ENCODE data around the gene KDM4B.

Gene KDM4B

GRCh38 chr19:5046339-5047039, 77.6 kb downstream of the KDM4B start:
- no peak for DNase-seq (ENCODE audit: low read depth)
- TF ChIP-seq, protein P1, sequence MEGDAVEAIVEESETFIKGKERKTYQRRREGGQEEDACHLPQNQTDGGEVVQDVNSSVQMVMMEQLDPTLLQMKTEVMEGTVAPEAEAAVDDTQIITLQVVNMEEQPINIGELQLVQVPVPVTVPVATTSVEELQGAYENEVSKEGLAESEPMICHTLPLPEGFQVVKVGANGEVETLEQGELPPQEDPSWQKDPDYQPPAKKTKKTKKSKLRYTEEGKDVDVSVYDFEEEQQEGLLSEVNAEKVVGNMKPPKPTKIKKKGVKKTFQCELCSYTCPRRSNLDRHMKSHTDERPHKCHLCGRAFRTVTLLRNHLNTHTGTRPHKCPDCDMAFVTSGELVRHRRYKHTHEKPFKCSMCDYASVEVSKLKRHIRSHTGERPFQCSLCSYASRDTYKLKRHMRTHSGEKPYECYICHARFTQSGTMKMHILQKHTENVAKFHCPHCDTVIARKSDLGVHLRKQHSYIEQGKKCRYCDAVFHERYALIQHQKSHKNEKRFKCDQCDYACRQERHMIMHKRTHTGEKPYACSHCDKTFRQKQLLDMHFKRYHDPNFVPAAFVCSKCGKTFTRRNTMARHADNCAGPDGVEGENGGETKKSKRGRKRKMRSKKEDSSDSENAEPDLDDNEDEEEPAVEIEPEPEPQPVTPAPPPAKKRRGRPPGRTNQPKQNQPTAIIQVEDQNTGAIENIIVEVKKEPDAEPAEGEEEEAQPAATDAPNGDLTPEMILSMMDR (IDR thresholded peaks at IDR 0.05; ENCODE audit: control insufficient read depth, insufficient read depth, low read depth, low read length, missing control alignments), result no peak
- no peak overlapping the region for H3K4me3 ChIP-seq (ENCODE audit: control insufficient read depth, low read depth, low read length)

- TF ChIP-seq, protein P1 (IDR thresholded peaks at IDR 0.05; ENCODE audit: control insufficient read depth, insufficient read depth, low read depth, low read length, missing control alignments), result no peak
- DNase-seq (ENCODE audit: low read depth), result no peak
Measured at GRCh38 chr19:5047251-5047935, 78.5 kb downstream of the KDM4B start.

DNA sequence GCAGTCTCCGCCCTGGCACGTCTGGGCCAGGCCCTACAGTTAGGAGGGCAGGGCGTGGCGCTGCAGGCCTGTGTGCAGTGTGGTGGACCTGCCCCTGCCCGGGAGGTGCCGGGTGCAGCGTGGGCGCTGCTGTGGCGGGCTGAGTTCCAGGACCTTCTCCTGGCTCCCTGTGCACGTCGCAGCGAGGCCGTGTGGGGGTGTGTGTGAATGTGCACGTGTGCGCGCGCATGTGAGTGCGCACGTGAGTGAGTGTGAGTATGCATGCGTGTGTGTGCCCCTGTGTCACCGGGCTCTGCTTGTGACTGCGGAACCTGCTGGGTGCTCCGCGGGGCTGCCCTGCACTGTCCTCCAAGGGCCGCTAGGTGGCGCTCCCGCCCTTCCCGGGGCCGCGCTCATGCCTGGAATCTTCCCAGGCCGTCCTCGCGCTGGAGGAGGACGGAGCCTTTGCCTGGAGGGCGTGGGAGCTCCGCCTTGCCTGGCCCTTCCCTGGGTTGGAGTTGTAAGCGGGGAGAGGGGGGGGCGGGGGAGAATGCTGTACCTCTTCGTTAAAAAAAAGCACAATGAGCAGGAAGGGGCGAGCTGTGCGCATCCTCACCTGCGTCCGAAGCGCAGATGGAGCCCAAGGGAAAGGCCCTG, 79.3 kb downstream of the KDM4B start:
- no peak for DNase-seq (ENCODE audit: low read depth)
- TF ChIP-seq, protein P1 (IDR thresholded peaks at IDR 0.05; ENCODE audit: control insufficient read depth, insufficient read depth, low read depth, low read length, missing control alignments), result peak; percentile 100
- no peak overlapping the region for H3K4me3 ChIP-seq (ENCODE audit: control insufficient read depth, low read depth, low read length)

More at GRCh38 chr19:5047251-5047935, 78.5 kb downstream of the KDM4B start:
- H3K4me3 ChIP-seq (ENCODE audit: control insufficient read depth, low read depth, low read length), result no peak overlapping the region

GRCh38 chr19:5048727-5049553, 80.0 kb downstream of the KDM4B start:
- no peak overlapping the region for H3K4me3 ChIP-seq (ENCODE audit: control insufficient read depth, low read depth, low read length)
- DNase-seq (ENCODE audit: low read depth), result no peak
- TF ChIP-seq, protein P1 (IDR thresholded peaks at IDR 0.05; ENCODE audit: control insufficient read depth, insufficient read depth, low read depth, low read length, missing control alignments), result no peak

GRCh38 chr19:5049561-5049960, 80.6 kb downstream of the KDM4B start:
- H3K4me3 ChIP-seq (ENCODE audit: control insufficient read depth, low read depth, low read length), result no peak overlapping the region
- TF ChIP-seq, protein P1 (IDR thresholded peaks at IDR 0.05; ENCODE audit: control insufficient read depth, insufficient read depth, low read depth, low read length, missing control alignments), result no peak

GRCh38 chr19:5050067-5050656, 81.2 kb downstream of the KDM4B start:
- TF ChIP-seq, protein P1 (IDR thresholded peaks at IDR 0.05; ENCODE audit: control insufficient read depth, insufficient read depth, low read depth, low read length, missing control alignments), result no peak
- no peak for DNase-seq (ENCODE audit: low read depth)
- no peak overlapping the region for H3K4me3 ChIP-seq (ENCODE audit: control insufficient read depth, low read depth, low read length)

More at GRCh38 chr19:5049561-5049960, 80.6 kb downstream of the KDM4B start:
- no peak for DNase-seq (ENCODE audit: low read depth)
